Esophagus muscularis mucosa (tissue), 4 donors: ENCODE measurements around the gene TBCEL. TPM values are rescaled to one million over a fixed set of nuclear protein-coding genes. Genes with fewer than 3 reads are reported as not detected.
"Not testable (repeated sequence)": the region's sequence is repeated elsewhere in the genome, so short reads cannot be mapped to it uniquely, and the experiment has no call there.

ENCODE experiments used
- DNase-seq: peaks from one replicate; pipeline ENCODE4 v3.0.0-alpha.2; 2017; ENCODE audit errors: extremely low spot score
- H3K27ac ChIP-seq, 4 donors: fragments of 200-600 bp; sonication (generic); replicated peaks in 1 of 4; 1 replicate in 3 of 4; 2 replicates in 1 of 4; pipeline ENCODE4 v1.5.1; 2016 to 2019; ENCODE audit warnings: mild to moderate bottlenecking in 1 of 4
- H3K27me3 ChIP-seq, 4 donors: fragments of 200-600 bp; sonication (generic); one replicate each; pipeline versions ENCODE4 v1.5.1 to v1.6.0; 2016 to 2019
- H3K36me3 ChIP-seq, 4 donors: fragments of 200-600 bp; sonication (generic); one replicate each; pipeline ENCODE4 v1.5.1; 2016 to 2019
- H3K4me1 ChIP-seq, 4 donors: fragments of 200-600 bp; sonication (generic); one replicate each; pipeline ENCODE4 v1.5.1; 2016 to 2019
- H3K4me3 ChIP-seq, 4 donors: fragments of 200-600 bp; sonication (generic); 1 replicate in 2 of 4; 2 replicates in 2 of 4; pipeline ENCODE4 v1.5.1; 2016 to 2019; ENCODE audit warnings: mild to moderate bottlenecking in 4 of 4, moderate library complexity in 1 of 4
- H3K9me3 ChIP-seq, 4 donors: fragments of 200-600 bp; sonication (generic); 1 replicate in 3 of 4; 2 replicates in 1 of 4; pipeline ENCODE4 v1.5.1; 2016 to 2019
- EP300 ChIP-seq: sonication (generic); formaldehyde crosslinking; IDR thresholded peaks from one replicate; pipeline ENCODE4 v1.6.1; 2017; ENCODE audit warnings: antibody characterized with exemption
- POLR2A ChIP-seq: fragments of 450-650 bp; IDR thresholded peaks from one replicate; pipeline ENCODE4 v1.6.1; 2017; ENCODE audit warnings: antibody characterized with exemption, moderate library complexity, mild to moderate bottlenecking, low read depth
- POLR2AphosphoS5 ChIP-seq, 2 donors: sonication (generic); formaldehyde crosslinking; IDR thresholded peaks; one replicate each; pipeline ENCODE4 v1.6.1; 2017; ENCODE audit warnings: antibody characterized with exemption in 2 of 2
- WGBS: methylation state at CpG from one replicate; pipeline ENCODE4 v1.1.5; 2018; 5-methylcytosine and 5-hydroxymethylcytosine counted together
- intact Hi-C: fragments of 100-400 bp; cut with DNase I; formaldehyde crosslinking; loops from one replicate; pipeline ENCODE4 v1.15.1; 2023
- total RNA-seq, 4 donors: library from RNA; depleted of rRNA; stranded (reverse); fragments of >200 nt; gene quantifications; one replicate each; pipeline versions ENCODE4 v1.1.0 to v1.2.1, GENCODE V29; 2016
- TF ChIP-seq, protein P1 (sequence below), 3 experiments: fragments of 200-600 bp in 2 of 3; fragments of 450-650 bp in 1 of 3; sonication (generic) in 2 of 3; IDR thresholded peaks; one replicate each; pipeline ENCODE4 v1.5.1; 2017 to 2019; ENCODE audit warnings: antibody characterized with exemption in 3 of 3, mild to moderate bottlenecking in 2 of 3, moderate library complexity in 1 of 3

The TBCEL gene
- total RNA-seq, 4 donors from 2014 or later: 25.0 to 31.4 (median 27.9) TPM

GRCh38 chr11:121024989-121025388 lies 1.1 kb downstream of the TBCEL start:
- H3K4me1 ChIP-seq: peaks cover 14 to 26% (median 23%) of the 10 kb centered on the region in 4 donors
- H3K9me3 ChIP-seq: no peaks in the 10 kb centered on the region
- H3K4me3 ChIP-seq: peak overlapping the region; percentile 65 to 94 (median 78)
- TF ChIP-seq, protein P1, sequence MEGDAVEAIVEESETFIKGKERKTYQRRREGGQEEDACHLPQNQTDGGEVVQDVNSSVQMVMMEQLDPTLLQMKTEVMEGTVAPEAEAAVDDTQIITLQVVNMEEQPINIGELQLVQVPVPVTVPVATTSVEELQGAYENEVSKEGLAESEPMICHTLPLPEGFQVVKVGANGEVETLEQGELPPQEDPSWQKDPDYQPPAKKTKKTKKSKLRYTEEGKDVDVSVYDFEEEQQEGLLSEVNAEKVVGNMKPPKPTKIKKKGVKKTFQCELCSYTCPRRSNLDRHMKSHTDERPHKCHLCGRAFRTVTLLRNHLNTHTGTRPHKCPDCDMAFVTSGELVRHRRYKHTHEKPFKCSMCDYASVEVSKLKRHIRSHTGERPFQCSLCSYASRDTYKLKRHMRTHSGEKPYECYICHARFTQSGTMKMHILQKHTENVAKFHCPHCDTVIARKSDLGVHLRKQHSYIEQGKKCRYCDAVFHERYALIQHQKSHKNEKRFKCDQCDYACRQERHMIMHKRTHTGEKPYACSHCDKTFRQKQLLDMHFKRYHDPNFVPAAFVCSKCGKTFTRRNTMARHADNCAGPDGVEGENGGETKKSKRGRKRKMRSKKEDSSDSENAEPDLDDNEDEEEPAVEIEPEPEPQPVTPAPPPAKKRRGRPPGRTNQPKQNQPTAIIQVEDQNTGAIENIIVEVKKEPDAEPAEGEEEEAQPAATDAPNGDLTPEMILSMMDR (IDR thresholded peaks at IDR 0.05): no peak
- TF ChIP-seq POLR2A (no peak), EP300 (no peak), POLR2AphosphoS5 (IDR thresholded peaks at IDR 0.05) (no peak)
- no peaks in the 10 kb centered on the region for H3K27me3 ChIP-seq
- no peaks in the 10 kb centered on the region for H3K36me3 ChIP-seq
- intact Hi-C loops: no loop called here
- H3K27ac ChIP-seq: peak overlapping the region in 1 of 4 donors; percentile 61
- DNase-seq: no peak
- WGBS: 52% methylated on average over 3 of the region's 3 CpGs

GRCh38 chr11:121029153-121029552 lies 5.3 kb downstream of the TBCEL start:
- TF ChIP-seq POLR2A (no peak), EP300 (no peak), POLR2AphosphoS5 (IDR thresholded peaks at IDR 0.05) (no peak)
- TF ChIP-seq, protein P1 (IDR thresholded peaks at IDR 0.05): no peak
- intact Hi-C loops: no loop called here
- H3K4me3 ChIP-seq: no peak overlapping the region
- H3K27ac ChIP-seq: no peak overlapping the region
- H3K9me3 ChIP-seq: no peaks in the 10 kb centered on the region
- H3K4me1 ChIP-seq: peaks cover 14 to 20% (median 17%) of the 10 kb centered on the region in 4 donors
- H3K27me3 ChIP-seq: no peaks in the 10 kb centered on the region
- no peak for DNase-seq
- H3K36me3 ChIP-seq: no peaks in the 10 kb centered on the region
- WGBS: 34% methylated on average over 2 of the region's 2 CpGs

DNA sequence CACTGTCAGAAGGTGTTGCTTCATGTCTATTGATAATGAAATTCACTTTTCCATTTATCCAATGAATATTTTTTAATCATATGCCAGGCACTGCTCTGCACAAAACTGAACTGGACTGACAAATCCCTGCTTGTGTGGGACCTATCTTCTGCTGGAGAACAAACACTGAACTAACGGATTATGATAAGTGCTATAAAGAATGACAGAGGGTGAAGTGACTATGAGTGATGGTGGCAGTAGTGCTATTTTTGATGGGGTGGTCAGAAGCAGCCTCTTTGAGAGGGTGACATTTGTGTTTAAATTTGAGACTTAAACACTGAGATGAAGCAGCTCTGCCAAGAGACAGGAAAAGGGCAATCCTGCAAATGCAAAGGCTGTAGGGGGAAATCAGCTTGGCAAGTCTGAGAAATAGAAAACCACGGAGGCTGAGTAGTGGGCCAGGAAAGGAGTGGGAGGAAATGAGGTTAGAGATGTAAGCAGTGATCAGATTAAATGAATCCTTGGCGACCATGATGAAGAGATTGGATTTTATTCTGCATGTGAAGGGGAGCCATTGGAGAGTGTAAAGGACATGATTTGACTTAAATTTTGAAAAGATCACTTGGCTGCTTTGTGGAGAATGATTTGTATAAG lies 6.0 kb downstream of the TBCEL start:
- no peaks in the 10 kb centered on the region for H3K36me3 ChIP-seq
- WGBS: 62% methylated on average over 3 of the region's 3 CpGs
- H3K4me1 ChIP-seq: peaks cover 9 to 13% (median 11%) of the 10 kb centered on the region in 4 donors
- no peaks in the 10 kb centered on the region for H3K27me3 ChIP-seq
- no peak for TF ChIP-seq POLR2AphosphoS5 (IDR thresholded peaks at IDR 0.05)
- TF ChIP-seq EP300: no peak
- TF ChIP-seq POLR2A: no peak
- TF ChIP-seq, protein P1 (IDR thresholded peaks at IDR 0.05): no peak
- intact Hi-C loops: no loop called here
- DNase-seq: no peak
- H3K9me3 ChIP-seq: no peaks in the 10 kb centered on the region
- no peak overlapping the region for H3K4me3 ChIP-seq
- H3K27ac ChIP-seq: no peak overlapping the region

DNA sequence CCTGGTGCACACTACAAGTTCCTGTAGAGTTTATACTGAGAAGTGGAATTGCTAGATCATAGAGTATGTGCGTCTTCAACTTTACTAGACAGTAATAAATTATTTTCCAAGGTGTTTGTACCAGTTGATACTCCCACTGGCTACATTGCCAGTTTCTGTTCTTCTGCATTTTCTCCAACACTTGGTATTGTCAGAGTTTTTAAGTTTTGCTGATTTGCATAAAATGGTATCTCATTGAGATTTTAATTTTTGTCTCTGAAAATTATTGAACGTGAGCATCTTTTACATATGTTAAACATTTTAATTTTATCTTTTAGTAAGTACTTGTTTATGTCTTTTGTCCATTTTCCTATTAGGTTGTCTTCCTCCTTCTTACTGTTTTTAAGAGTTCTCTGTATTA lies 7.3 kb downstream of the TBCEL start:
- DNase-seq: no peak
- Histone ChIP-seq H3K9me3 (no peaks in the 10 kb centered on the region), H3K27ac (no peak overlapping the region), H3K36me3 (no peaks in the 10 kb centered on the region), H3K4me3 (no peak overlapping the region), H3K27me3 (no peaks in the 10 kb centered on the region), H3K4me1 (peaks cover 0 to 6% (median 0%) of the 10 kb centered on the region in 4 donors)
- intact Hi-C loops: no loop called here
- no peak for TF ChIP-seq POLR2AphosphoS5 (IDR thresholded peaks at IDR 0.05)
- TF ChIP-seq EP300: no peak
- TF ChIP-seq, protein P1 (IDR thresholded peaks at IDR 0.05): no peak
- no peak for TF ChIP-seq POLR2A
- 93% methylated on average over 2 of the region's 2 CpGs for WGBS

- intact Hi-C loops, H3K36me3 ChIP-seq, H3K9me3 ChIP-seq: not testable (repeated sequence)
Measured at GRCh38 chr11:121031648-121032047, 7.7 kb downstream of the TBCEL start.

More at GRCh38 chr11:121031648-121032047, 7.7 kb downstream of the TBCEL start:
- not testable (repeated sequence) for H3K27me3 ChIP-seq, DNase-seq, H3K4me1 ChIP-seq, H3K27ac ChIP-seq, H3K4me3 ChIP-seq
- WGBS: 97% methylated on average over 4 of the region's 4 CpGs
